HG03064 (cell line): ENCODE results near the gene STAG1.
"Not testable (repeated sequence)": the region's sequence is repeated elsewhere in the genome, so short reads cannot be mapped to it uniquely, and the experiment has no call there.

Experiments used
- ATAC-seq: cut with Tn5 transposase; IDR thresholded peaks from one replicate; pipeline ENCODE4 v1.9.1; 2021; ENCODE audit warnings: low read depth; ENCODE audit not compliant: unreplicated experiment

The STAG1 gene

DNA sequence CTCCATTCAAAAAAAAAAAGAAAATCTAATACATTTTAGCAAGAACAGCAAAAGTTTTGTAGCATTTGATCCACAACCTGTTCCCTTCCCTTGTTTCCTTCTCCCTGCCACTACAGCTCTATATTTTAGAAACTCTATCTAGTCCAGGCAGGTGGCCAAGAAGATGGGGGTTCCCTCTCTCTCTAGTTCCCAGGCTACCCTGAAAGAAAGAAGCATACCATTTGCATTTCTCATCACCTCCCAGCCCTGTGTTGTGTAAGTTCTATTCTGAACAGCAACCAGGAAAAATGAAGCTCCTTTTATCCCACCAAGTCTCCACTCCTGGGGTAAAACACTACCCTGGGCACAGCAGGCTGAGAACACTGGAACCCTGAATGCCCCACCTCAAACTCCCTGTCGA, 402.0 kb downstream of the STAG1 start:
- ATAC-seq = no peak

DNA sequence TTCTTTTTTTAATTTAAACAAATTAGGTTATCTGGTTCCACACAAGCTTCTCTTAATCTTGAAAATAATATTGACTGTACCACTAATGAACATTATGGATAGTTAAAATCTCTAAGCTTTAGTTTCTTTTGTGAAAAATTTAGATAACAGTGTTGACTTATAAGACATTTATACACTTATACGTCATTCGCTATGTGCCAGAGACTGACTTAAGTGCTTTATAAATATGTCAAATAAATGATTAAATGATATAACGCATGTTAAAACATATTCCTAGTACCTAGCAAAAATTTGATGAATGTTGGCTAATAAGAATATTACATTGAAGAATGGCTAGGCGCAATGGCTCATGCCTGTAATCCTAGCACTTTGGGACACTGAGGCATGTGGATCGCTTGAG, 405.7 kb downstream of the STAG1 start:
- ATAC-seq = no peak

DNA sequence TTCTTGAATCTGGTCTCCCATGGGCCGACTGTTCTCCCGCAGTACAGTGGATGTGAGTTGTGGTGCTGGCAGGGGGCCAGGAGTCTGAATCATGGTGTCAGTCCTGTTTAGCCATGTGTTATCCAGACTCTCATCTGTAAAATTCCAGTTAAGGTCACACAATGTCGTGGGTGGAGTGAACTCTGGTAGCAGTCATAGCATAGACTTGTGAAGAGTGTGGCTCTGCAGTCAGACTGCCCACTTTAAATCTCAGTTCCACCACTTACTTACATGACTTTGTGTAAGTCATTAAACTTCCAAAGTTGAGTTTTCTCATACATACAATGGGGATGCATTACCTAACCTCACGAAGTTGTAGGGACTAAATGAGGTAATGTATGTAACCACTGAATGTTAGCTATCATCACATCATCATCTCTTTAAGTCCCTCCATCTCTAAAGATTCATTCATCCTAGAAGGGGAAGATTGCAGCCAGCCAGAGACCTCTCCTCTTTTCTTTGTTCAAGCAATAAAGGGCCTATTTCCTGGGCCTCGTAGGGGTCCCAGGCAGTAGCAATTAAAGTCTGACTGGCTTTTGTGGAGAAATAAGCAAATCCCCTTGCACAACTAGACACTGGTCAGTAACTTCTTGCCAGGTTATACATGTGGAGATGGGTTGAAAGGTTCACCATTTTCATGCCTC, 408.2 kb downstream of the STAG1 start:
- no peak for ATAC-seq

DNA sequence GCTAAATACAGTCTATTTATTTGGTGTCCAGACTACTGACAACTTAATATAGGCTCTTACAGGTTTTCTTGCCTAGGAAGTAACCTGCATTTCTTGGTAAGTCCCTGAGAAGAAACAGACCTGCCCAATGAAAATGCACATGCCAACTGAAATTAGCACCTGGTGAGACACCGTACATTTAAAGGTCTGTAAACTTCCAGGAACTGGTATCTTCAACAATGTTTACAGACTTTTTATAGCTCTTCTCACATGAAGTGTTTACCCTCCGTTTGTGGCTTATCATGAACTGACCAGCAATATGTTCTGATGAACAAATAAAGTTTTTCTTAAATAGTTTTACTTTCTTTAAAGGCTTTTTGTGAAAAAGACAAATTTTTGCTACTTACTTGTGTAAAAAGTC, 408.7 kb downstream of the STAG1 start:
- no peak for ATAC-seq

DNA sequence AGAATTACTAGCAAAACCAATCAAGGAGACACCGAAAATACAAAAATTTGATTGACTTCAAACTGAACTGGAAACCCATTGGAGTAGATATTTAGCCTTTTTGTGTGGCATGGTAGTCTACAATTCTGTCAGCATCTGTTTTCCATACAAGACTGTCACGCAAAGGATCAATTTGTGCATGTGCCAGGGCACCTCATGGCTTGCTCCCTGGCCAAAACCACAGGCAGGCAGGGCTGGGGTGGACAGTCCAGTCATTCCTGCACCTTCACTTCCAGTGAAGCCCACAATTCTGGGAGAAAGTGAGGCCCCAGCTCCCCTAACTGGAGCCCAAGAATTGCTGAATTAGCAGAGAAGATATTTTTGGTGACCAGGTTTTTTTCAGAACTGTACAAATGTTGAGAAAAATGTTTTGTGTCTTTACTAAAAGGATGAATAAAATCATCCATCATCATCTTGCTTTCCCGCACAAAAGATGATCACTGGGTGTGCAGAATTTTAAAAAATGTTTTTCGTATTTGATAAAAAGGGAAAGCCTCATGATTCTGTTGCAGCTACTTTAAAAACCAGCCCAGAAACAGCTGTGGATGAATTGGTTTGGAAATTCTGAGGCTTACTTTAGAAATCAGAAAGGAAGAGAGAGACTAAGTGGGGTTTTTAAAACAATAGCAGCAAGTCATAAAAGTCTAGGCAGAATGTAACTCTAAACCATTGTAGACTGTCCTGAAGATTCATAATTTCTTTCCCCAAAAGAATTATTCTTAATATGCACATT, 415.7 kb downstream of the STAG1 start:
- ATAC-seq = no peak

DNA sequence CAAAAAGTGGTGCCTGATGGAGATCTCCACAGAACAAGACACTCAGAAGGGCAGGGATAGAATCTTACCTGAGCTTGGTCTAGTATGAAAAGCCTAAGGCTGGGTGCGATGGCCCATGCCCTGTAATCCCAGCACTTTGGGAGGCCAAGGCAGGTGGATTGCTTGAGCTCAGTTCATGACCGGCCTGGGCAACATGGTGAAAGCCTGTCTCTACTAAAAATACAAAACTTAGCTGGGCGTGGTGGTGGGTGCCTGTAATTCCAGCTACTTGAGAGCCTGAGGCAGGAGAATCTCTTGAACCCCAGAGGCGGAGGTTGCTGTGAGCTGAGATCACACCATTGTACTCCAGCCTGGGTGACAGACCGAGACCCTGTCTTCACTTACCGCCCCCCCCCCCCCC, 417.5 kb downstream of the STAG1 start:
- not testable (repeated sequence) for ATAC-seq

DNA sequence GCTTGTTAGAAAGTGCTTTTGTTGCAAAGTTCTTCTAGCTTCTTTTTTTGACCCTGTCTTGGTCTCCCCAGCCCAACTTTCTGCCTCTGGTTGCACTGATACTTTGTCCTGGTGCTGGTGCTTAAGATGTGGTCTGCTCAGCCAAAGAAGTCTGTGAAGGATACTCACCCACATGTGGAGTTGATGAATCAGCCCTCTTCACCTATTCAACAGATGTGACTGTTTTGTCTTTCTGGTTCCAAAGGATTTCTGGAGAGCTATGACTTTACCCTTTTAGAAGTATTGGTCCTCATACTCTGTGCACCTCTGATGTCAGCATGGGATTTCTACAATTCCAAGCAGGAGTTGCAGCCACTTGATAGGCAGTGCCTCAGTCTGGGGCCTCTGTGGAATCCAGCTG, 418.0 kb downstream of the STAG1 start:
- no peak for ATAC-seq

DNA sequence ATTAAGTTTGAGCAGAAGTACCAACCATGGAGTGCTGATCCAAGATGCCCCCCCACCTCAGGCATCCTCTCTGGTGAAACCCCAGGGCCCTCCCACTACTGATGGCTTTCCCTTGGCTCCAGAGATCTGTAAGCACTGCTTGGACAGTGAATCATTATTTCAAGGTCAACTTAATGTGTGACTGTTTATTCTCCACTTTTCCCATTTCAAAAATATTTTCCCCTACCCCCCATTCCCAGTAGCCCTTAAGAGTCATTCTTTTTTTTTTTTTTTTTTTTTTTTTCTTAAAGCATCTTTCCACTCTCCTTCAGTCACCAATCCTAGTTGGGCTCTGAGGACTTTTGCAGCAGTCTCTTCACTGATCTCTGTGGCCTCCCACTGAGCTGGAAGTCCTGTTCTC, 419.4 kb downstream of the STAG1 start:
- no peak for ATAC-seq

DNA sequence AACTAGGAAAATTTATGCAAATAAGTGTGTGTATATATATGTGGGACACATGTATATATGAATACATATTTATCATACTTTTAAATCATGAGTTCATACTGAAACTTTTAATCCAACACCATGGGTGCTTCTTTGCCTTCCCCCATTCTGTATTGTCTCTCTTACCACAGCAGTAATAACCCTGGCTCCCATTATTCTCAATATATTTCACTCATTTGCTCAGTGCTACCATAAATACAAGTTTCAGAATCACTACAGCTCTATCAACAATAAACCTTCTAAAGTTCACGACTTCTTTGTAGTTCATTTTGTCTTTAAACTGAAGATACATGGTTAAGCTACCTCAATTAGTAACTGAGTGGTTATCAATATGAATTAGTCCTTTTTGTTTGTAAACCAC, 419.9 kb downstream of the STAG1 start:
- ATAC-seq = no peak

DNA sequence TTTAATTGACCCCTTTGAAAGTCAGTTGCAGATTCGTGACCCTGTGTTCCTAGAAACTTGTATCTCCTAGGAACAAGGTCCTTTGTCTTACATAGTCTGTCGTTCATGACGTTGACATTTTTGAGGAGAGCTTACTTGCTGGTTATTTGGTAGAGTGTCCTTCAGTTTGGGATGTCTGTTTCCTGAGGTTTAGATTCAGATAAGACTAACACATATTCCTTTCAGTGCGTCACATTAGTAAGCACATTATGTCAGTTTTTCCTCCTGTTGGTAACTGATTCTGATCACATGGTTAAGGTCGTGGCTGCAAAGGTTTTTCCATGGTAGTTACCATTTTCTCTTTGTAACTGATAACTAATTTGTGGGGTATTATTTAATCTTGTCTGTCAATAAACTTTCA, 421.3 kb downstream of the STAG1 start:
- ATAC-seq = no peak

DNA sequence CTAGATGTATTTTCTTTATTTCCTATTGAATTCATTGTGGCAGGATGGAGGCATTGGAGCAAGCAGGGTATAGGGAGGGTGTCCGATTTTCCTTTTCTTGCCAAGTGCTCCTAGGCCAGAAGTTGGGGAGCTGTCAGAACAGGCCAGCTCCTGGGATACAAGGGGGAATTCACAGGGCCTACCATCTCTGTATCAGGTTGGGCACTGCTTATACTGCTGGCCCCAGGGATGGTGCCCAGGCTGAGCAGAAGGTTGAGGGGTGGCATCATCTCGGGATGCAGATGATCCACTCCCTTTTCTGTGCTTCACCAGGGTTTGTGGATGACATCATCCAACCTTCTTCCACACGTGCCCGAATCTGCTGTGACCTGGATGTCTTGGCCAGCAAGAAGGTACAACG, 422.6 kb downstream of the STAG1 start:
- ATAC-seq = no peak

DNA sequence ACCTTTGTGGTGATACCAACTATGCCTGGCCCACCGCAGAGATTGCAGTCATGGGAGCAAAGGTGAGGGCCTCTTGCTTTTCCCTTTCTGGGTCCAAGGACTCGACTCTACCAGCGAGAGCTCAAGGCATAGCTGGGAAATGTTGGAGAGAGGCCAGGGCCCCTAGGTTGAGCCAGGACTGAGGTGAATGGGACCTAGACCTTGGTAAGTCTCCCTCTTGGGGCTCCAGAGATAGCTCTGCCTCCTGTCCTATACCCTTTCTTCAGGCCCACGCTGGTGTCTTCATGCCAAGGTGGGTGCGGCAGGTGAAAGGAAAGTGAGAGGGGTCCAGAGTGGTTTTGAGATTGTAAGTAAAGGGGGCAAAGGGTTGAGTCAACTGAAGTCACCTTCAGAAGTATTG, 424.5 kb downstream of the STAG1 start:
- no peak for ATAC-seq

DNA sequence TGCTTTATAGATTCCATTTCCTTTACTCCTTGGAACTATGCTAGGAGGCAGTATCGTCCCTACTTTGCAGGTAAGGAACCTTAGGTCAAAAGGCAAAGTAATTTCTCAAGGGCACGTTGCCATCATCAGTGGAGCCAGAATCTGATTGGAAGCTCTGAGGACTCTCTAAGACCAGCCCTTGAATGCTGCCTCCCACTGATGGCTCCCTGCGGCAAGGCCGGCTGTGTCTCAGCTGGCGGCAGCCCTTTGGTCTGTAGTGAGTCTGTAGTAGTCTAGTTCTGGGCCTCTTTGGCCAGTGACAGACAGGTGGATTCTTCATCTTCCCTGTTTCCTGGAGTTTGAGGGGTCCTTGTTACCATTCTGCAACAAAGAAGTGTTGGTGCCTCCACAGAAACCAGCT, 425.9 kb downstream of the STAG1 start:
- ATAC-seq = no peak

DNA sequence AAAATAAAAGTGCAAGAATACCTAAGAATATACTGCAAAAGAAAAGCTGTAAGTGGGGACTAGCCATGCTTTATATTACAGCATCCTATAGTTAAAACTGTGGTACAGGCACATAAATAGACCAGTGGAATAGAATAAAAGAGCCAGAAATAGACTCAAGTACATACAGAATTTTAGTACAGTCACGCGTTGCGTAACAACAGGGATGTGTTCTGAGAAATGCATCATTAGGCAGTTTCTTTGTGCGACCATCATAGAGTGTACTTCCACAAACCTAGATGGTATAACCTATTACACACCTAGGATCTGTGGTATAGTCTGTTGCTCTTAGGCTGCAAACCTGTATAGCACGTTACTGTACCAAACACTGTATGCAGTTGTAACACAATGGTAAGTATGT, 440.2 kb downstream of the STAG1 start:
- ATAC-seq = no peak

DNA sequence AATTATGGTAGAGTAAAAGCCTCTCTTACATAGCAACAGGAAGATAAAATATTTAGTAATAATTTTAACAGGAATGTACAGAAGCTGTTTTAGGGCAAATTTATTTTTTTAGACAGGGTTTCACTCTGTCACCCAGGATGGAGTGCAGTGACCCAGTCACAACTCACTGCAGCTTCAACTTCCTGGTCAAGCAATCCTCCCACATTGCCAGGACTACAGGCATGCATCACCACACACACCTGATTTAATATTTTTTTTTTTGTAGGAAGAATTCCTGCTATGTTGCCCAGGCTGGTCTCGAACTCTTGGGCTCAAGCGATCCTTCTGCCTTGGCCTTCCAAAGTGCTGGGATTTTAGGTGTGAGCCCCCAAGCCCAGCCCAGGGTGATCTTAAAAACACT, 440.9 kb downstream of the STAG1 start:
- no peak for ATAC-seq

DNA sequence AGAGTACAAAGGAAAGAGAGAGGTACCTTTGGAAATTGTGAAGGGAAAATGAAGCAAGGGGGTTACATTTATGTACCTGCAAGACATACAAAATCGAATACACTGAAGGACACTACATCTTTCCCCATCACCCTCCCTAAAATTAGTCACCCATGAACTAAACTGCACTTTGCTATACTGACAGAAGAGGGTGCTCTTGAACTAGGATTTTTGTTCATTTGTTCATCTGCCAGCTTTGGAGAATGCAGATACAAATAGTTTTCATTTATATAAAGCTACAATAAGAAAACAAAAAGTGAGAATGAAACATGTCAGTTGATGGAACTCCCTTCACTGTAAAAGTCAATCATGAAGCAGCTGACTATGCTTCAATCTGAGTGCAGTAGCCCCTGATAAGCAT, 446.3 kb downstream of the STAG1 start:
- no peak for ATAC-seq

DNA sequence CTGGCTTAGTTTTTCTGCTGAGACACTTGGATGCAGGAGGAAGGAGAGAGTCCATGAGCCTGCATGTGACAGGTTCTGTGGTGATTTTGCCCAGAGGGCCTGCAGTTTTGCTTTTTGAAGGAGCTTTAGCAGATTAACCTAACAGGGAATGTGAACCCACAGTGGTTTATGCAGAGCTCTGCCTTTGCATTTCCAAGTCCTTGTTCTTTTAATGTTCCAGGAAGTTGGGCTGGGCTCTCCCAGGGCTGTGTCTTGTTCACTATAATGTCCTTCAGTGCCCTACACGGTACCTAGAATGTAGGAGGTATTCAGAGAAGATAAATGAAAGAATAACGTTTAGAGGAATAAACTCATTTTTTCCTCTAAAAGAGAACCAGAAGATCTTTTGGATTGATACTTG, 451.7 kb downstream of the STAG1 start:
- no peak for ATAC-seq

DNA sequence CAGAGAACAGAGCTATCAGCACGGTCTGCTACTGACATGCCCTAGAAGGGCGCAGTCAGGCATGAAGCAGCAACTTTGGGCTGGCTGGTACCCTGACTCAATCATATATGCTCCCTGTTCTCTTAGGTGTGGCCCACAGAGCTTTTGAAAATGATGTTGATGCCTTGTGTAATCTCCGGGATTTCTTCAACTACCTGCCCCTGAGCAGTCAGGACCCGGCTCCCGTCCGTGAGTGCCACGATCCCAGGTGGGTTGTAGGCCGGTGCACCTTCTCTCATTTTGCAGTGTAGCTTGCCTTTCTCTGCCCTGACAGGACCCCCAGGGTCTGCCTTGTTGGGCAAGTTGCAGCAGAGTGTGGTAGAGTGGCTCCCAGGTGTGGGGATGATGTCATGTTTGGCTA, 454.4 kb downstream of the STAG1 start:
- no peak for ATAC-seq

DNA sequence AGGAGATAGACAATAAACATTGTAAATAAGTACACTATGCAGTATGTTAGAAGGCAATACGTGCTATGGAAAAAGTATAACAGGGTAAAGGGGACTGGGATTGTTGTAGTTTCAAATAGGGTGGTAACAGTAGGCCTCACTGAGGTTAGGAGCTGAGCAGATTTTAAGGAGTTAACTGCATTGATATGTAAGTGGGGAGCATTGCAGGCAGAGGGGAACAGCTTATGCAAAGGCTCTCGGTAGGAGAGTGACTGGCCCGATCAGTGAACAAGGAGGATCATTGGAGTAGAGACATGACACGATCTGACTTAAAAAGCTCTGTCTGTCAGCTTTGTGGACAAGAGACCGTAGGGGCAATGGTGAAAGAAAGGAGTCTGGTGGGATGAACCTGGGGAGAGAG, 455.2 kb downstream of the STAG1 start:
- no peak for ATAC-seq

DNA sequence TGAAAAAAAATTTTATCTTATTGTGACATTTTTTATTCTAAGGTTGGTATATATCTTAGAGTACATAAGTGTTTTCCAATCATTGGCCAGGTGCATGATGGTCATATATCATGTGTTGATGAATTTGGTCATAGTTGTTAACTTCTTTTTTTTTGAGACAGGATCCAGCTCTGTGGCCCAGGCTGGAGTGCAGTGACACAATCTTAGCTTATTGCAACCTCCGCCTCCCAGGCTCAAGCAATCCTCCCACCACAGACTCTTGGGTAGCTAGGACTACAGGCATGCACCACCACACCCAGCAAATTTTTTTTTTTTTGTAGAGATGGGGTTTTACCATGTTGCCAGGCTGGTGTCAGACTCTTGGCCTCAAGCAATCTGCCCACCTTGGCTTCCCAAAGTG, 458.0 kb downstream of the STAG1 start:
- no peak for ATAC-seq

DNA sequence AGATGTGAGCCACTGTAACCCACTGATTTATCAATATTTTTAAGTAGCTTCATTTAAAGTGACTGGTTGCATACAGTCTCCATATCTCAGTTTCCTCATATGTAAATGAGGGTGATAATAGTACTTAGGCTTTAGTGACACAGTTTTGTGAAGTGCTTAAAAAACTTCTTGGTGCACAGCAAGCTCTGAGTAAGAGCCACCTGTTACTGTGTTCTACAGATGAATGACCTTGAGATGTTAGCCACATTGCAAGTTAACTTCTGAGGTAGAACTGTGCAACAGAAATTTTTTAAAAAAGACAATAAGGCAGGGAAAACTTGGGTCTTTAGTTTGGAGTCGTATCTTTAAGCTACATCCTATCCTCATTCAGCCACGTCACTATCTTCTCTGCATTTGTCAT, 458.9 kb downstream of the STAG1 start:
- ATAC-seq = no peak

DNA sequence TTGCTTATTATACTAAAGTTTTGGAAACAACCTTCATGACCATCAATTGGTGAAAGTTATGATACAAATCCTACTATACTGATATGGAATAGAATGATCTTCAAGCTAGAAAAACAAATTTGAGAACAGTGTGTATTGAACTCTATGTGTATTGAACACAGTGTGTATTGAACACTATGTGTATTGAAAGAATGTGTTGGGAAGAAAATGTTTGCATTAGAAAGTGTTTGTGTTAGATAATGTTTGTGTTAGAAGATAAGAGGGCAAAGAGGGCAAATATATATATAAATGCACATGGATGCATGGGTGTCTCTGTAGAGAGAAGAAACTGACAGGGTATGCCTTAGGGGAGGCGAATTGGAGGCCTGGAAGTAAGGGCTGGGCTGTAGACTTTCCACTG, 459.7 kb downstream of the STAG1 start:
- ATAC-seq = no peak
